Pancreas (tissue), 10 donors: ENCODE data around the gene CD83. TPM values are rescaled to one million over a fixed set of nuclear protein-coding genes. Genes with fewer than 3 reads are reported as not detected.

ENCODE experiments used
- ATAC-seq, 4 donors: fragments of 200-7000 bp; cut with Tn5 transposase; one replicate each; pipeline versions ENCODE4 v1.8.0 to v1.9.1; 2020; ENCODE audit warnings: mild to moderate bottlenecking in 4 of 4, moderate library complexity in 4 of 4
- DNase-seq, 6 donors: peaks; one replicate each; pipeline ENCODE4 v3.0.0-alpha.2; 2020
- FAIRE-seq: peaks from 2 replicates; lab custom pipeline; 2012; peaks lifted over from hg19 to GRCh38; lab: Jason Lieb, UNC
- H3K27ac ChIP-seq, 4 donors: fragments of 200-600 bp; sonication (generic); 1 replicate in 3 of 4; 2 replicates in 1 of 4; pipeline versions ENCODE4 v1.5.0 to v1.8.0; 2020
- H3K27me3 ChIP-seq, 4 donors: fragments of 200-600 bp; one replicate each; pipeline ENCODE4 v1.8.0; 2021
- H3K36me3 ChIP-seq, 3 donors: fragments of 200-600 bp; sonication (generic) in 1 of 3; one replicate each; pipeline versions ENCODE4 v1.5.0 to v1.8.0; 2020 to 2021
- H3K4me1 ChIP-seq, 3 donors: fragments of 200-600 bp; one replicate each; pipeline ENCODE4 v1.8.0; 2021
- H3K4me3 ChIP-seq, 4 donors: fragments of 200-600 bp; sonication (generic) in 2 of 4; one replicate each; pipeline versions ENCODE4 v1.5.0 to v1.8.0; 2020 to 2021
- H3K9me3 ChIP-seq, 4 donors: fragments of 200-600 bp; one replicate each; pipeline ENCODE4 v1.8.0; 2021
- WGBS, 2 donors: extraction: QIAGEN DNeasy Blood & Tissue Kit; methylation state at CpG; one replicate each; pipeline ENCODE4 v1.1.7; 2013; 5-methylcytosine and 5-hydroxymethylcytosine counted together
- intact Hi-C, 3 donors: fragments of 100-400 bp; cut with DNase I; formaldehyde crosslinking; loops; one replicate each; pipeline versions ENCODE4 v1.11.1 to v1.14.2; 2022
- polyA plus RNA-seq, 2 donors: library from polyadenylated mRNA; stranded (reverse); fragments of 200-250 nt; gene quantifications; one replicate each; pipeline ENCODE4 v1.2.3, GENCODE V29; 2013
- total RNA-seq, 6 donors: library from RNA; stranded (reverse); fragmentation: NEBNext Ultra II Directional in 4 of 6; extraction: Animal tissue kit (Norgen Biotek cat#: 25700) in 4 of 6; gene quantifications; one replicate each; pipeline versions ENCODE4 v1.2.1 to v1.2.4, GENCODE V29; 2021 to 2023
- TF ChIP-seq, protein P1 (sequence below), 4 donors: fragments of 200-600 bp; sonication (generic) in 3 of 4; IDR thresholded peaks; one replicate each; pipeline versions ENCODE4 v1.5.0 to v1.8.0; 2021; ENCODE audit warnings: antibody characterized with exemption in 4 of 4
- donor health status: healthy with polysubstance abuse.
- donor health status: DM: no; HTN: no; CAD: no; lungs with moderate emphysema.
- donor health status: DM: no; HTN: no; CAD: no.
- donor health status: control.
- donor health status: control.
- donor health status: Bipolar disorder and iron deficiency.
- donor health status: DM: yes; HTN: yes; CAD: no.
- donor health status: DM: no; HTN: no; CAD: no.
- donor health status: DM: no; HTN: no; CAD: no.
- donor health status: DM: yes; HTN: yes; CAD: no.

Gene CD83
- total and polyA plus RNA-seq, 8 donors, result 0.72 to 5.1 (median 1.3) TPM

DNA sequence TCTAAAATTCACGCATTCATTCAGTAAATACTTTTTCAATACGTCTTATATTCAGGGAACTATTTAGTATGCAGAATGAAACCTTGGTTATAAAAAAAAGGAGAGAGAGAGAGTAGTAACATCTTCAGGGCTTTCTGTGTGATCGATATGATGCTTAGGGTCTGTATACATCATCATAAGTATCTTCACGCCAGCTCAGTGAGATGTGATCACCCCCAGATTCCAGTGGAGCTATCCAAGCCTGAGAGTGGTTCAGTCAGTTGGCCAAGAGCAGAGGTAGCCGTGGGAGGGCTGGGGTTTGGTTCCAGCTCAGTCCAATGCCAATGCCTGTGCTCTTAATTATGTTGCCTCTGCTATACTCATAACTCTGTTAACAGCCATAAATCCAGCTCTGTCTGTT is 8.6 kb downstream of the CD83 start:
- no peaks in the 10 kb centered on the region for H3K36me3 ChIP-seq
- ATAC-seq (no peak), DNase-seq (no peak), FAIRE-seq (no peak)
- H3K4me1 ChIP-seq, result no peaks in the 10 kb centered on the region
- no peaks in the 10 kb centered on the region for H3K9me3 ChIP-seq
- H3K27me3 ChIP-seq, result no peaks in the 10 kb centered on the region
- TF ChIP-seq, protein P1, sequence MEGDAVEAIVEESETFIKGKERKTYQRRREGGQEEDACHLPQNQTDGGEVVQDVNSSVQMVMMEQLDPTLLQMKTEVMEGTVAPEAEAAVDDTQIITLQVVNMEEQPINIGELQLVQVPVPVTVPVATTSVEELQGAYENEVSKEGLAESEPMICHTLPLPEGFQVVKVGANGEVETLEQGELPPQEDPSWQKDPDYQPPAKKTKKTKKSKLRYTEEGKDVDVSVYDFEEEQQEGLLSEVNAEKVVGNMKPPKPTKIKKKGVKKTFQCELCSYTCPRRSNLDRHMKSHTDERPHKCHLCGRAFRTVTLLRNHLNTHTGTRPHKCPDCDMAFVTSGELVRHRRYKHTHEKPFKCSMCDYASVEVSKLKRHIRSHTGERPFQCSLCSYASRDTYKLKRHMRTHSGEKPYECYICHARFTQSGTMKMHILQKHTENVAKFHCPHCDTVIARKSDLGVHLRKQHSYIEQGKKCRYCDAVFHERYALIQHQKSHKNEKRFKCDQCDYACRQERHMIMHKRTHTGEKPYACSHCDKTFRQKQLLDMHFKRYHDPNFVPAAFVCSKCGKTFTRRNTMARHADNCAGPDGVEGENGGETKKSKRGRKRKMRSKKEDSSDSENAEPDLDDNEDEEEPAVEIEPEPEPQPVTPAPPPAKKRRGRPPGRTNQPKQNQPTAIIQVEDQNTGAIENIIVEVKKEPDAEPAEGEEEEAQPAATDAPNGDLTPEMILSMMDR (IDR thresholded peaks at IDR 0.05), result no peak
- intact Hi-C loops, result no loop called here
- 87 to 93% methylated on average over 5 of the region's 5 CpGs for WGBS, 2 donors
- H3K4me3 ChIP-seq, result no peak overlapping the region
- H3K27ac ChIP-seq, result no peak overlapping the region

DNA sequence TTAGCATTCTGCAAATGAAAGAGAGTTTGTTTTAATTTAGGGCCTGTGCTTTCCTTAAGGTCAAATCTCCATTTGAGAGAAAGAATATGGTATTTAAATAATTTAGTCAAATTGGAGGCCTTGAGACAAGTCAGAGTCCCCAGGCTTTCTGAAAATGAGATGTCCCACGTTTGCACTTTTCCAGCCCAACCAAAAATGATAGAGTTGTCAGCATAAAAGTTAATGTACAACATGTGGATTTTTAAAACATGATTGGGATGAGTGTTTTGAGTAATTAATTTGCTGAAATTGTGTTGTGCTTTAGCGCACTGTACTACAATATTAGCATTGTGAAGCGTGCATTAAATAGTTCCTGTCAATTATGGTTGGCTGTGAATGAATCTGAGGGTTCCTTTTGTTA is 10.0 kb downstream of the CD83 start:
- FAIRE-seq (no peak), DNase-seq (no peak), ATAC-seq (no peak)
- H3K9me3 ChIP-seq, result no peaks in the 10 kb centered on the region
- no peak overlapping the region for H3K27ac ChIP-seq
- no peaks in the 10 kb centered on the region for H3K36me3 ChIP-seq
- H3K4me1 ChIP-seq, result no peaks in the 10 kb centered on the region
- intact Hi-C loops, result no loop called here
- WGBS, 2 donors, result 66 to 68% methylated on average over 3 of the region's 3 CpGs
- no peak overlapping the region for H3K4me3 ChIP-seq
- no peaks in the 10 kb centered on the region for H3K27me3 ChIP-seq
- TF ChIP-seq, protein P1 (IDR thresholded peaks at IDR 0.05), result no peak

GRCh38 chr6:14128012-14128411 is 10.4 kb downstream of the CD83 start:
- Histone ChIP-seq H3K4me3 (no peak overlapping the region), H3K4me1 (no peaks in the 10 kb centered on the region), H3K27me3 (no peaks in the 10 kb centered on the region), H3K27ac (no peak overlapping the region), H3K9me3 (no peaks in the 10 kb centered on the region), H3K36me3 (no peaks in the 10 kb centered on the region)
- intact Hi-C loops, result no loop called here
- TF ChIP-seq, protein P1 (IDR thresholded peaks at IDR 0.05), result no peak
- WGBS, 2 donors, result 69 to 83% methylated on average over 4 of the region's 4 CpGs
- ATAC-seq, result no peak
- no peak for FAIRE-seq
- DNase-seq, result no peak

GRCh38 chr6:14128746-14129145 is 11.2 kb downstream of the CD83 start:
- DNase-seq (no peak), FAIRE-seq (no peak), ATAC-seq (no peak)
- H3K36me3 ChIP-seq, result no peaks in the 10 kb centered on the region
- no peaks in the 10 kb centered on the region for H3K27me3 ChIP-seq
- H3K27ac ChIP-seq, result no peak overlapping the region
- 85 to 86% methylated on average over 4 of the region's 4 CpGs for WGBS, 2 donors
- intact Hi-C loops, result no loop called here
- no peaks in the 10 kb centered on the region for H3K4me1 ChIP-seq
- no peaks in the 10 kb centered on the region for H3K9me3 ChIP-seq
- TF ChIP-seq, protein P1 (IDR thresholded peaks at IDR 0.05), result no peak
- no peak overlapping the region for H3K4me3 ChIP-seq

- ATAC-seq, result peak; percentile 64 to 95 (median 93)
- Histone ChIP-seq H3K4me1 (no peaks in the 10 kb centered on the region), H3K9me3 (no peaks in the 10 kb centered on the region), H3K4me3 (no peak overlapping the region), H3K27ac (no peak overlapping the region), H3K27me3 (no peaks in the 10 kb centered on the region), H3K36me3 (no peaks in the 10 kb centered on the region)
- intact Hi-C loops, result no loop called here
- peak in 3 of 6 donors; percentile 23 to 48 (median 32) for DNase-seq
- 22 to 24% methylated on average over 7 of the region's 7 CpGs for WGBS, 2 donors
- FAIRE-seq, result no peak
- TF ChIP-seq, protein P1 (IDR thresholded peaks at IDR 0.05), result peak in 1 of 4 donors; percentile 29
Measured at GRCh38 chr6:14129575-14129974, 12.0 kb downstream of the CD83 start.
